PC-3 (cell line): Measurements from ENCODE around the gene ANO4. TPM values are rescaled to one million over a fixed set of nuclear protein-coding genes. Genes with fewer than 3 reads are reported as not detected.
"Not testable (repeated sequence)": the region's sequence is repeated elsewhere in the genome, so short reads cannot be mapped to it uniquely, and the experiment has no call there.

Experiments used
- ATAC-seq: fragments of 200-7000 bp; cut with Tn5 transposase; 2 replicates; pipeline ENCODE4 v1.9.1; 2020; ENCODE audit warnings: mild to moderate bottlenecking, moderate library complexity
- BruUV-seq: library from RNA; stranded (reverse); fragments of 400-500 nt; replicated peaks from 2 replicates; lab custom pipeline; 2021; lab: Mats Ljungman, UMichigan
- CTCF ChIA-PET: fragments of 300-600 bp; sonication (Branson Sonifier 250); formaldehyde crosslinking; loops from one replicate; lab custom pipeline; 2022; ENCODE audit warnings: antibody characterized with exemption; lab: Charles Lee
- POLR2A ChIA-PET: fragments of 300-600 bp; sonication (Branson Sonifier 250); formaldehyde crosslinking; loops from one replicate; lab custom pipeline; 2022; ENCODE audit warnings: antibody characterized with exemption; ENCODE audit not compliant: unreplicated experiment; lab: Charles Lee
- DNase-seq: peaks from one replicate; pipeline ENCODE4 v3.0.0-alpha.2; 2015
- H2AFZ ChIP-seq: fragments of 300-600 bp; sonication (generic); 2 replicates; pipeline ENCODE4 v1.6.0; 2016; ENCODE audit warnings: antibody characterized with exemption, low read length
- H3F3A ChIP-seq: fragments of 300-600 bp; sonication (generic); one replicate; pipeline ENCODE4 v1.6.0; 2017; ENCODE audit warnings: antibody characterized with exemption, low read length, control low read depth, mild to moderate bottlenecking; ENCODE audit not compliant: unreplicated experiment
- H3K27ac ChIP-seq: fragments of 300-600 bp; sonication (generic); 2 replicates; pipeline ENCODE4 v1.5.1; 2016; ENCODE audit warnings: mild to moderate bottlenecking, low read length
- H3K27me3 ChIP-seq: fragments of 300-600 bp; sonication (generic); 2 replicates; pipeline ENCODE4 v1.6.1; 2016; ENCODE audit warnings: low read length, mixed read lengths
- H3K36me3 ChIP-seq: fragments of 300-600 bp; sonication (generic); 2 replicates; pipeline ENCODE4 v1.6.1; 2016; ENCODE audit warnings: low read depth, mixed run types, low read length, mixed read lengths
- H3K4me1 ChIP-seq: fragments of 300-600 bp; sonication (generic); 2 replicates; pipeline ENCODE4 v1.5.1; 2016; ENCODE audit warnings: low read length; ENCODE audit not compliant: insufficient read depth
- H3K4me2 ChIP-seq: fragments of 300-600 bp; sonication (generic); 2 replicates; pipeline ENCODE4 v1.6.0; 2016; ENCODE audit warnings: low read length
- H3K4me3 ChIP-seq: fragments of 300-600 bp; sonication (generic); 2 replicates; pipeline ENCODE4 v1.5.1; 2016; ENCODE audit warnings: mild to moderate bottlenecking, low read length, mixed read lengths
- H3K79me2 ChIP-seq: fragments of 300-600 bp; sonication (generic); 2 replicates; pipeline ENCODE4 v1.6.1; 2017; ENCODE audit warnings: low read length, mixed read lengths
- H3K9ac ChIP-seq: fragments of 300-600 bp; sonication (generic); 2 replicates; pipeline ENCODE4 v1.6.0; 2016; ENCODE audit warnings: mild to moderate bottlenecking, low read length
- H3K9me2 ChIP-seq: fragments of 300-600 bp; sonication (generic); replicated peaks from 2 replicates; pipeline ENCODE4 v1.6.1; 2016; ENCODE audit warnings: mixed run types, low read length, mixed read lengths
- H3K9me3 ChIP-seq: fragments of 300-600 bp; sonication (generic); 2 replicates; pipeline ENCODE4 v1.6.1; 2016; ENCODE audit warnings: low read length, mixed read lengths
- H4K20me1 ChIP-seq: fragments of 300-600 bp; sonication (generic); 2 replicates; pipeline ENCODE4 v1.6.1; 2016; ENCODE audit warnings: low read length, mixed read lengths
- EZH2 ChIP-seq: fragments of 300-600 bp; sonication (generic); IDR thresholded peaks from one replicate; pipeline ENCODE4 v1.6.1; 2017; ENCODE audit warnings: antibody characterized with exemption, mild to moderate bottlenecking, low read length; ENCODE audit not compliant: unreplicated experiment
- EZH2phosphoT487 ChIP-seq: fragments of 300-600 bp; sonication (generic); IDR thresholded peaks from 2 replicates; pipeline ENCODE4 v1.6.1; 2018; ENCODE audit warnings: mild to moderate bottlenecking, antibody characterized with exemption, low read length, borderline replicate concordance
- intact Hi-C: fragments of 100-400 bp; cut with micrococcal nuclease; formaldehyde crosslinking; loops from 2 replicates; pipeline ENCODE4 v1.9.0; 2023
- total RNA-seq: library from RNA; depleted of rRNA; stranded (reverse); fragments of >200 nt; gene quantifications from 2 replicates; pipeline ENCODE4 v1.2.3, GENCODE V29; 2014
- TF ChIP-seq, protein P1 (sequence below): fragments of 300-600 bp; sonication (generic); conservative IDR thresholded peaks from 2 replicates; pipeline ENCODE4 v1.5.1; 2017; ENCODE audit warnings: antibody characterized with exemption, low read depth, mild to moderate bottlenecking, low read length

ANO4 gene
- total RNA-seq, 1 experiment from 2014 or later, result not detected

DNA sequence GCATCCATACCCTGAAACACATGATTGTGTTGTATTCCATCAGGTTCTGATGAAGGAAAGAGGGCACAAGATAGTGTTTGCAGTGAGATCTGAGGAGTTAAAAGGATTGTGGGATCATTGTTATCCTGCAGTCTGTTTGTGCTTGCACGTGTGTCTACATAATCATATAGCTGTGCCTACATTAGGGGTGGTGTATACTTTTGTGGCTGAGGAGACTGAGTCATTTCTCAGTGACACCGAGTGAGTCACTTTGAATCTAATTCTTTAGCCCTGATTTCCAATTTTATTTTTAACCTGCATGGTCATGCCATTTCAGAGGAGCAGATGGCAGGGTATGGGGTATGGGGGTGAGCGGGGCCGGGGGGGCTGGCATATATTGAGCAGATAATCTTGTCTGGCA, 133.2 kb downstream of the ANO4 start:
- no peak overlapping the region for H3K9ac ChIP-seq

DNA sequence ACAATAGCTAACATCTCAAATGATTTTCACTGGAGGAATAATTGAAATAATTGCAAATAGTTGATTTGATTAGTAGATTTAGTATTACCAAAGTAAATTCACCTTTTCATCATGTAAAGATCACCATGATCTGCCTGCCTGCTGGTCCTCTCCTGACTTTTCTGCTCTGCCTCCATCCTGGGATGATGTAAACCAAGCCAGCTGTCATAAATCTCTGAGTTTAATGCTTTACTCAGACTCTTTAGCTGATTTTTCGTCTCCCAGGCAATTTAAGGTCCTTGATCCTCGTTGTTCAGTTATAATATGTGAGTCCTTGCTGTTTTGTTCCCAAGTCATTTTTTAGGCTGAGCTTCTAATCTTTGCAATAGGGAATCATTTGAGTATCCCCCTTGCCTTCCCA, 138.0 kb downstream of the ANO4 start:
- H3K27me3 ChIP-seq, result peaks cover 5% of the 10 kb centered on the region; the same call in 1 of the 2 replicates
- no peak overlapping the region for H3K4me3 ChIP-seq
- CTCF ChIA-PET, result no interaction called here
- H3K4me2 ChIP-seq, result no peak overlapping the region
- peaks cover 5% of the 10 kb centered on the region; the same call in 1 of the 2 replicates for H3K4me1 ChIP-seq
- DNase-seq (no peak), ATAC-seq (no peak)
- POLR2A ChIA-PET, result no interaction called here
- H3K79me2 ChIP-seq, result no peaks in the 10 kb centered on the region
- intact Hi-C loops, result no loop called here
- no peak overlapping the region for H2AFZ ChIP-seq
- 0 out of 2 replicates have a peak, but pooled peaks cover 4% of the 10 kb centered on the region for H3K9me3 ChIP-seq
- H3K36me3 ChIP-seq, result no peaks in the 10 kb centered on the region
- BruUV-seq, result no TSS peak
- no peaks in the 10 kb centered on the region for H3F3A ChIP-seq
- H3K9ac ChIP-seq, result no peak overlapping the region
- no peaks in the 10 kb centered on the region for H4K20me1 ChIP-seq
- TF ChIP-seq EZH2phosphoT487, result no peak
- TF ChIP-seq, protein P1, sequence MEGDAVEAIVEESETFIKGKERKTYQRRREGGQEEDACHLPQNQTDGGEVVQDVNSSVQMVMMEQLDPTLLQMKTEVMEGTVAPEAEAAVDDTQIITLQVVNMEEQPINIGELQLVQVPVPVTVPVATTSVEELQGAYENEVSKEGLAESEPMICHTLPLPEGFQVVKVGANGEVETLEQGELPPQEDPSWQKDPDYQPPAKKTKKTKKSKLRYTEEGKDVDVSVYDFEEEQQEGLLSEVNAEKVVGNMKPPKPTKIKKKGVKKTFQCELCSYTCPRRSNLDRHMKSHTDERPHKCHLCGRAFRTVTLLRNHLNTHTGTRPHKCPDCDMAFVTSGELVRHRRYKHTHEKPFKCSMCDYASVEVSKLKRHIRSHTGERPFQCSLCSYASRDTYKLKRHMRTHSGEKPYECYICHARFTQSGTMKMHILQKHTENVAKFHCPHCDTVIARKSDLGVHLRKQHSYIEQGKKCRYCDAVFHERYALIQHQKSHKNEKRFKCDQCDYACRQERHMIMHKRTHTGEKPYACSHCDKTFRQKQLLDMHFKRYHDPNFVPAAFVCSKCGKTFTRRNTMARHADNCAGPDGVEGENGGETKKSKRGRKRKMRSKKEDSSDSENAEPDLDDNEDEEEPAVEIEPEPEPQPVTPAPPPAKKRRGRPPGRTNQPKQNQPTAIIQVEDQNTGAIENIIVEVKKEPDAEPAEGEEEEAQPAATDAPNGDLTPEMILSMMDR, result no peak
- no peak for TF ChIP-seq EZH2
- no peak overlapping the region for H3K27ac ChIP-seq
- no peaks in the 10 kb centered on the region for H3K9me2 ChIP-seq

More for the DNA sequence above, 133.2 kb downstream of the ANO4 start:
- Histone ChIP-seq H3K9me2 (no peaks in the 10 kb centered on the region), H3K27me3 (no peaks in the 10 kb centered on the region), H3F3A (no peaks in the 10 kb centered on the region), H2AFZ (no peak overlapping the region), H3K4me3 (no peak overlapping the region), H3K9me3 (0 out of 2 replicates have a peak, but pooled peaks cover 4% of the 10 kb centered on the region), H3K27ac (no peak overlapping the region), H3K4me2 (no peak overlapping the region), H3K4me1 (peaks cover 7% of the 10 kb centered on the region; the same call in 1 of the 2 replicates), H3K36me3 (no peaks in the 10 kb centered on the region), H3K79me2 (no peaks in the 10 kb centered on the region), H4K20me1 (no peaks in the 10 kb centered on the region)
- ATAC-seq, result no peak
- DNase-seq, result peak; percentile 75
- TF ChIP-seq, protein P1, result no peak
- TF ChIP-seq EZH2 (no peak), EZH2phosphoT487 (no peak)
- ChIA-PET CTCF (no interaction called here), POLR2A (no interaction called here)
- intact Hi-C loops, result no loop called here
- no TSS peak for BruUV-seq

- H3K9me3 ChIP-seq, H3K9me2 ChIP-seq, H3K4me3 ChIP-seq, intact Hi-C loops, POLR2A ChIA-PET, H3K4me2 ChIP-seq, H3K27ac ChIP-seq, BruUV-seq, H3F3A ChIP-seq, DNase-seq, H2AFZ ChIP-seq, H3K9ac ChIP-seq, H3K36me3 ChIP-seq, ATAC-seq, H4K20me1 ChIP-seq, H3K4me1 ChIP-seq, H3K79me2 ChIP-seq, CTCF ChIA-PET: not testable (repeated sequence)
- H3K27me3 ChIP-seq, result peaks cover 12% of the 10 kb centered on the region; the same call in 1 of the 2 replicates
Measured at GRCh38 chr12:100933531-100933930, 139.0 kb downstream of the ANO4 start.
